Stimulated activated CD8-positive, alpha-beta memory T cell treated with anti-CD3 and anti-CD28 coated beads, Interleukin-15, amount 100 ng/mL, for 1 hour (primary cell): ENCODE measurements around the gene RAB1B.
"Not testable (repeated sequence)": the region's sequence is repeated elsewhere in the genome, so short reads cannot be mapped to it uniquely, and the experiment has no call there.

ENCODE experiments used
- DNase-seq: peaks from one replicate; pipeline ENCODE4 v3.0.0-alpha.2; 2020; ENCODE audit warnings: low read depth

Gene RAB1B

DNA sequence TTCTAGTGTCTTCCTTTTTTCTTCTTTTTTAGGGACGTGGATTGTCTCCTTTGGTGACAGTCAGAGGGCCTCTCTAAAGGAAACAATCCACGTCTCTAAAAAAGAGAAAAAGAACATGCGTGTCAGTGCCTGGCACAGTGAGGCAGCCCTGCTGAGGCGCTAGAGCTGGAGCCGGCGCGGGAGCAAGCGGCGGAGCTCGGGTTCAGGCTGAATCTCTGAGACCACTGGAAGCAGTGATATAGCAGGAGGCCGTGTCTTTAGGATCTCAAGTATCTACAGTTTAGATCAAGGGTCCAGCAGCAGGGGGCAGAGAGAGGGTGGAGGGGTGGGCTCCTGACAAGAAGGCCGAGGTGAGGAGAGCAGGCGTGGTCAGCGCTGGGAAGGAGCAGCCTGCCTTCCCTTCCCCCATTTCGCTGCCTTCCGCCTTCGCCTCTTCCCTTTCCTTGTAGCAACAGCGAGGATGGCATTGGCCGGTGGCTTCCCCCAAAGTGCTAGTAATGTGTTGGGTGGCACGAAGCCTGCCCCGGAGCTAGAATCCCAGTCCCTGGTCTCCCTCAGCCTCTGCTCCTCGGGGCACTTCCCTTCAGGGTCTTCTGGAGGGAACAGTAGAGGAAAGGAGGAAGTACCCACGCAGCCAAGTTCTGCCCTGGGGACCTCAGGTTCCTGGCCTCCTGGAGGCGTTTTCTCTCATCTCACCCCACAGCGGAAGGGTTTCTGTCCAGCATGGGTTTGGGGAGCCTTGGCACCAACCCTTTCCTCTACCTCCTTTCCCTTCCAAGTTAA lies 28.2 kb upstream of the RAB1B start:
- DNase-seq: no peak

DNA sequence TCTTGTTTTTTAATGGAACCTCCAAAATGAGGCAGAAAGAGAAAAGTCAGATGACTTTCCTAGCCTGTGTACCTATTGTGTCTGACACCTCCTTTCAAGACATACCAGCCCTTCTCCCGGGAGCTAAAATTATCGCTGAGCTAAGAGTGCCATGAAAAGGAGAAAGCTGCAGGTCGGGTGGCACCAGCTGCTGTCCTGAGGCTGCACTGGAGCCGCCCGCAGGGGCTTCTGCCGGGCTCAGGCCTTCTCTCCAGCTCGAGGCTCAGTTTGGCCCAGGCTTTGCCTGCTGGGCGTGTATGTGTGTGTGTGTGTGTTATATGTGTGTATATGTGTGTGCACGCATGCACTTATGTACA lies 27.7 kb upstream of the RAB1B start:
- DNase-seq: no peak

- DNase-seq: no peak
Measured at GRCh38 chr11:66242095-66242765, 26.2 kb upstream of the RAB1B start.

GRCh38 chr11:66243782-66244535 lies 24.5 kb upstream of the RAB1B start:
- DNase-seq: no peak

DNA sequence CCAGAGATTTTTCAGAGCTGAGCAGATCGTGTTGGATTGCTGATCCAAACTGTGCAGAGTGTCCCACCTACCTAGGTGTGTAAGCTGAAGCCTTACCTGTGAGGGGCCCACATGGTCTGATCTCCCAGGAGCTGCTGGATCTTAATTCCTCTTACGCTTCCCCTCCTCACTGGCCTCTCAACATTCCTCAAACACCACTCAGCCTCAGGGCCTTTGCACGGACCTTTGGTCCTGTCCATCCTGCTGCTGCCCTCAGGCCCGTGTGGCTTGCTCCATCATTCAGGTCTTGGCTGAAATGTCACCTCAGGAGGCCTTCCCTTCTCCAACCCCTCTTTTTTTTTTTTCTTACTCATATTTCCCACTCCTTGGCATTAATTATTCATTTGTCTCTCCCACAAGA lies 21.1 kb upstream of the RAB1B start:
- no peak for DNase-seq

DNA sequence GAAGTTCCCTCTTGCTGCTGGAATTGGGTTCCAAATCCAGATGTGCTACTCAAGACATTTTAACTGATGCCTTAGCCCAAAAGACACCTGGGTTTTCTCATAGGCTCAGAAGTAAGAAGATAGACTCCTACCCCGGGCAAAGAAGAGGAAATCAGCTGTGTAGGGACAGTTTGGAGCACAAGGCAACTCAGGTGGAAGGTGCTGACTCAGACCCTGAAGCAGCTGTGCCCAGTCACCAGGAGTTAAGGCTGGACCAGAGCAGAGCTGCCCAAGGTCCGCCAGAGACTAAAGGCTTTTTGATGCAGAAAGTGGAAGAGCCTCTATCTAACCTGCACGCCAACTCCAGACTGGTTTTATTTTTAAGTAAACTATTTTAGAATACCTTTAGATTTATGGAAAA lies 20.6 kb upstream of the RAB1B start:
- no peak for DNase-seq

GRCh38 chr11:66248903-66249302 lies 19.5 kb upstream of the RAB1B start:
- DNase-seq: no peak

GRCh38 chr11:66251809-66252208 lies 16.6 kb upstream of the RAB1B start:
- no peak for DNase-seq

DNA sequence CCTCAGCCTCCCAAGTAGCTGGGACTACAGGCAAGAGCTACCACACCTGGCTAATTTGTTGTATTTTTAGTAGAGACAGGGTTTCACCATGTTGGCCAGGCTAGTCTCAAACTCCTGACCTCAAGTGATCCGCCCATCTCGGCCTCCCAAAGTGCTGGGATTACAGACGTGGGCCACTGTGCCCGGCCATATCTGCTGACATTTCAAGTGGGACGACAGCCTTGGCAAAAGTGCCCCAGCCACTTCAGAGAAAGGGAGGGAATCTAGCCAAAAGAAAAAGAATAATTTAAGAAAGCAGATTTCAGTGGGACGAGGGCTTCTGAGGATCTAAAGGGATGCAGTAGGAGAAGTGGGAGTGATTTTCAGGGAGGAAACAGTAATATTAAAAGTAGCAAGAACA lies 15.4 kb upstream of the RAB1B start:
- not testable (repeated sequence) for DNase-seq

DNA sequence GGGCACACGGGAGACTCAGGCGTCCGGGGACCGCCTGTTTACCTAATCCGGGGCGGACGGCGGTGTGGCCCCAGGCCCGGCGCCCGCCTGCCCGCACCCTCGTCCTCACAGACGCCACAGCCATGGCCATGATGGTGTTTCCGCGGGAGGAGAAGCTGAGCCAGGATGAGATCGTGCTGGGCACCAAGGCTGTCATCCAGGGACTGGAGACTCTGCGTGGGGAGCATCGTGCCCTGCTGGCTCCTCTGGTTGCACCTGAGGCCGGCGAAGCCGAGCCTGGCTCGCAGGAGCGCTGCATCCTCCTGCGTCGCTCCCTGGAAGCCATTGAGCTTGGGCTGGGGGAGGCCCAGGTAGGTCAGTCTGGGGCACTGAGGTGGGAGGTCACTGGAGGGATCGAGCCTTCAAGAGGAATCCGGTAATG lies 10.0 kb upstream of the RAB1B start:
- DNase-seq: no peak

DNA sequence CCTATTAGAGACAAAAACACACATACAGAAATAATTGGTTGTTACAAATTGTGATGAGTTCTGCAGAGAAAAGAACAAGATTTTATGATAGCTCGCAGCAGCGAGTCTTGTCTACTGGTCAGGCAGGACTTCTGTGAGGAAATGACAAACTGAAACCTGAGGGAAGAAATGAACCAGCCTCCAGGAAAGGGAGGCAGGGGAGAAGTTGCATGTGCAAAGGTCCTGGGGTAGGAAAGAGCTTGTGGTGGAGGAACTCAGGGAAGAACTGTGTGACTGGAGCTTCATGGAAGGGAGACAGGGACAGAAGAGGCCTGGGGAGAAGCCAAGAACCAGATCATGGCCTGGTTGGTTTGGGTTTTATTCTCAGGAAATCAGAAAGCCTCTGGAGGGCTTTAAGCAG lies 9.2 kb upstream of the RAB1B start:
- DNase-seq: no peak

GRCh38 chr11:66259956-66260355 lies 8.5 kb upstream of the RAB1B start:
- DNase-seq: no peak

DNA sequence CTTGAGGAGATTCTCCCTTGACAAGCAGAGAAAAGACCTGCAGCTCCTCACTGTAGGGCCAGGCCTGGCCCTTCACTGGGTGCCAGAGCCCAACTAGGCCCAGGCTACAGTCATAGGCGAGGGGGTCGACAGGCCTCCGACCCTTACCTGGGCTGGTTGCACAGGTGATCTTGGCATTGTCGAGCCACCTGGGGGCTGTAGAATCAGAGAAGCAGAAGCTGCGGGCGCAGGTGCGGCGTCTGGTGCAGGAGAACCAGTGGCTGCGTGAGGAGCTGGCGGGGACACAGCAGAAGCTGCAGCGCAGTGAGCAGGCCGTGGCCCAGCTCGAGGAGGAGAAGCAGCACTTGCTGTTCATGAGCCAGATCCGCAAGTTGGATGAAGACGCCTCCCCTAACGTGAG lies 6.9 kb upstream of the RAB1B start:
- DNase-seq: no peak

DNA sequence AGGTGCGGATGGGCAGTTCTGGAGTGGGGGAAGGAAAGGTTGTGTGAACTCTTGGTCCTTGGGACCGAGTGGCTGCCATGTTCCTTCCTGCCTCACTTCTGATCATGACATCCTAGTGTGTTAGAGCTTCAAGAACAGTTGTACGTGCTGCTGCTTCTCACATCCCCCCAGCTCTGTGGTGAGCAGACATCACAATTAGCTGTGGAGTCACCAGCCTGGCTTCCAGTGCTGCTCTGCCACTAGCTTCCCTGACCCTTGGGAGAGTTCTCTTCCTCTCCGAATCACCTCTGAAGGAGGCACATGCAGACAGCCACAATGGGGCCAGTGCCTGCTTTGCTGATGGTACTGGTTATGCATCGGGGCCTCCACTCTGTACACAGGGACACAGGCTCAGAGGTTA lies 6.2 kb upstream of the RAB1B start:
- DNase-seq: no peak

GRCh38 chr11:66262696-66263095 lies 5.7 kb upstream of the RAB1B start:
- DNase-seq: no peak

DNA sequence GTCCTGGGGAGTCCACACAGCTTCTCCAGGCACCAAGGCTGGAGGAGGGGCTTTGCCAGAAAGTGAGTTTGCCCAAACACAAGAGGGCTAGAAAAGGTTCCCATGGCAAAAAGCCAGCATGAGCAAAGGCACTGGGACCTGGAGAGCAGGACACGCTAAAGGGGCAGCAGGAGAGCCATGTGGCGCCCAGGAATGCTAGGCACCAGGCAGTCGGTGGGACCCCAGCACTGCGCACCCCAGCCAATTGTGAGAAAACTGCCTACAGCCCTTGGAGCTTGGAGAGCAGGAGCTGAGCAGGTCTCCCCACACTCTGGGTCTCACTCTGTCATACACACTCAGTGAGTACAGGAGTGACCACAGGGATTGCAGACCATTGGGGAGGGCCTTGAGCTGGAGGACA lies 5.2 kb upstream of the RAB1B start:
- DNase-seq: no peak

- no peak for DNase-seq
Measured at GRCh38 chr11:66263785-66264184, 4.7 kb upstream of the RAB1B start.

DNA sequence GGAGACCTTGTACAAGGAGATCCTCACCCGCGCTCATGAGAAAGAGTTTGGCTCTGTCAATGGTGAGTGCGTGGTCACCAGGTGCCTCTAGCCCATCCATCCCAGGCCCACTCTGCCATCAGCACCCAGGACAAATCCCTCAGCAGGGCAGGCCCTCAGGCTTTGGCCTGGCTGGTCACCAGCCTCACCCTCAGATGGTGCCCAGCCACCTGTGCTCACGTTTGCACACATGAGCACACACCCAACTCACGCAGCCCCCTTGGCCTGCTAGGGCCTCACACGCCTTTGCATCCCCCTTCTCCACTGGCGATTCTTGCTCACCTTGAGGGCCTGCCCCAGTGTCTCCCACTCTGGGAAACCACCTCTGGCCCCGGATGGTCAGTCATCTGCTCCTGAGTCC lies 4.1 kb upstream of the RAB1B start:
- no peak for DNase-seq

- DNase-seq: no peak
Measured at GRCh38 chr11:66264914-66265313, 3.5 kb upstream of the RAB1B start.

- DNase-seq: no peak
Measured at GRCh38 chr11:66265531-66266377, 2.7 kb upstream of the RAB1B start.

DNA sequence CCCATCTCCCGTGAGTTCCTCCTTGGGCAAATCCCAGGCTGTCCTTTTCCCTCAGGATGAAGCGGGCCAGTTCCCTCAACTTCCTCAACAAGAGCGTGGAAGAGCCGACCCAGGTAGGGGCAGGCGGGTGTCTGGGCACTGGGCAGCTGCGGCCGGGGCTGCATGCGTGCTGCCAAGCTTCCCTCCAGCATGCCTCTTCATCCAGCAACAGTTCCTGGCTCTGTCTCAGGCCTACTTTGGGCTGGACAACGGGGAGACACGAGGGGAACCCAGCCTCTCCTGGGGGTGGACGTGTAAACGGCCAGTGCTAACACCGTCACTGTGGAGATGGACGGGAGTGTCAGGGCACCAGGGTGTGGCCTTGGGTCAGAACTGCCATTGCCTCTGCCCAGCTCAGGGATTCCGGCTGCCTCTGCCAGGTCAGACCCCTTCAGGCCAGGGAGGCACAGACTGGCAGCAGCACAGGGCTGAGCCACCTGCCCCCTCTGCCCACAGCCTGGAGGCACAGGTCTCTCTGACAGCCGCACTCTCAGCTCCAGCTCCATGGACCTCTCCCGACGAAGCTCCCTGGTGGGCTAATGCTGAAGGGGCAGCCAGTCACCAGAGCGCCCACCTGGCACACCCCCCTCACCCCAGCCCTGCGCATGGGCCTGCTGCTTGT lies 1.9 kb upstream of the RAB1B start:
- DNase-seq: no peak

- no peak for DNase-seq
Measured at GRCh38 chr11:66267039-66267378, 1.4 kb upstream of the RAB1B start.
